ENCODE measurements around the gene PNO1. TPM values are rescaled to one million over a fixed set of nuclear protein-coding genes. Genes with fewer than 3 reads are reported as not detected.
"Not testable (repeated sequence)": the region's sequence is repeated elsewhere in the genome, so short reads cannot be mapped to it uniquely, and the experiment has no call there.

Gene PNO1
- polyA plus RNA-seq (ENCODE audit: insufficient read length in 3 of 3): 10 to 100 TPM; 15.9 to 17.2 (median 16.7) TPM
- long read RNA-seq, donor 1, transcript PNO1-201 (7 exons, 2,286 nt): major isoform, 12 of 13 reads
- long read RNA-seq, donor 1, partial matches to known transcripts: 0 of 13 reads
- long read RNA-seq, donor 1, other reads (novel, unspliced or antisense): 0 of 13 reads
- long read RNA-seq, donor 2, transcript PNO1-201 (7 exons, 2,286 nt): major isoform, 8 of 38 reads
- long read RNA-seq, donor 2, partial matches to known transcripts: 11 of 38 reads
- long read RNA-seq, donor 2, other reads (novel, unspliced or antisense): 19 of 38 reads
- long read RNA-seq, donor 3, transcript PNO1-201 (7 exons, 2,286 nt): major isoform, 9 of 9 reads
- long read RNA-seq, donor 3, partial matches to known transcripts: 0 of 9 reads
- long read RNA-seq, donor 3, other reads (novel, unspliced or antisense): 0 of 9 reads
- long read RNA-seq, donor 4, transcript PNO1-201 (7 exons, 2,286 nt): major isoform, 9 of 14 reads
- long read RNA-seq, donor 4, partial matches to known transcripts: 5 of 14 reads
- long read RNA-seq, donor 4, other reads (novel, unspliced or antisense): 0 of 14 reads
- long read RNA-seq, donor 5, transcript PNO1-201 (7 exons, 2,286 nt): major isoform, 9 of 9 reads
- long read RNA-seq, donor 5, partial matches to known transcripts: 0 of 9 reads
- long read RNA-seq, donor 5, other reads (novel, unspliced or antisense): 0 of 9 reads
- long read RNA-seq, donor 6, transcript PNO1-201 (7 exons, 2,286 nt): major isoform, 7 of 7 reads
- long read RNA-seq, donor 6, partial matches to known transcripts: 0 of 7 reads
- long read RNA-seq, donor 6, other reads (novel, unspliced or antisense): 0 of 7 reads
- long read RNA-seq, donor 7, transcript PNO1-201 (7 exons, 2,286 nt): major isoform, 13 of 23 reads
- long read RNA-seq, donor 7, partial matches to known transcripts: 9 of 23 reads
- long read RNA-seq, donor 7, other reads (novel, unspliced or antisense): 0 of 23 reads
- long read RNA-seq, donor 8, partial matches to known transcripts: 0 of 1 reads
- long read RNA-seq, donor 8, other reads (novel, unspliced or antisense): 0 of 1 reads
- long read RNA-seq, donor 9, transcript PNO1-201 (7 exons, 2,286 nt): major isoform, 8 of 8 reads
- long read RNA-seq, donor 9, partial matches to known transcripts: 0 of 8 reads
- long read RNA-seq, donor 9, other reads (novel, unspliced or antisense): 0 of 8 reads
- long read RNA-seq, donor 10, transcript PNO1-201 (7 exons, 2,286 nt): major isoform, 14 of 16 reads
- long read RNA-seq, donor 10, partial matches to known transcripts: 0 of 16 reads
- long read RNA-seq, donor 10, other reads (novel, unspliced or antisense): 0 of 16 reads
- long read RNA-seq, donor 11, transcript PNO1-201 (7 exons, 2,286 nt): major isoform, 6 of 6 reads
- long read RNA-seq, donor 11, partial matches to known transcripts: 0 of 6 reads
- long read RNA-seq, donor 11, other reads (novel, unspliced or antisense): 0 of 6 reads
- long read RNA-seq, donor 12, transcript PNO1-201 (7 exons, 2,286 nt): major isoform, 14 of 25 reads
- long read RNA-seq, donor 12, partial matches to known transcripts: 9 of 25 reads
- long read RNA-seq, donor 12, other reads (novel, unspliced or antisense): 0 of 25 reads
- long read RNA-seq, donor 13, partial matches to known transcripts: 0 of 4 reads
- long read RNA-seq, donor 13, other reads (novel, unspliced or antisense): 0 of 4 reads
- long read RNA-seq, donor 14: 0 reads
- long read RNA-seq, donor 15, transcript PNO1-201 (7 exons, 2,286 nt): major isoform, 11 of 11 reads
- long read RNA-seq, donor 15, partial matches to known transcripts: 0 of 11 reads
- long read RNA-seq, donor 15, other reads (novel, unspliced or antisense): 0 of 11 reads
- long read RNA-seq, donor 16, transcript PNO1-201 (7 exons, 2,286 nt): major isoform, 9 of 10 reads
- long read RNA-seq, donor 16, partial matches to known transcripts: 0 of 10 reads
- long read RNA-seq, donor 16, other reads (novel, unspliced or antisense): 0 of 10 reads

GRCh38 chr2:68157402-68158133 lies at the start of gene PNO1:
PNO1 (plus strand) TSS chr2:68157888; CDS start chr2:68157935, 47 bp downstream.
- DNase-seq: peak; percentile 97

GRCh38 chr2:68108120-68108519 lies 49.6 kb upstream of the PNO1 start:
- DNase-seq: no peak

- no peak for DNase-seq
Measured at GRCh38 chr2:68110102-68110501, 47.6 kb upstream of the PNO1 start.

GRCh38 chr2:68115965-68116364 lies 41.7 kb upstream of the PNO1 start:
- DNase-seq: no peak

GRCh38 chr2:68117922-68118321 lies 39.8 kb upstream of the PNO1 start:
- DNase-seq: not testable (repeated sequence)

GRCh38 chr2:68118816-68119215 lies 38.9 kb upstream of the PNO1 start:
- DNase-seq: no peak

- no peak for DNase-seq
Measured at GRCh38 chr2:68119504-68119903, 38.2 kb upstream of the PNO1 start.

- peak; percentile 83 for DNase-seq
Measured at GRCh38 chr2:68121873-68122679, 35.6 kb upstream of the PNO1 start.

- no peak for DNase-seq
Measured at GRCh38 chr2:68122680-68122964, 35.1 kb upstream of the PNO1 start.

GRCh38 chr2:68124321-68124720 lies 33.4 kb upstream of the PNO1 start:
- no peak for DNase-seq

- DNase-seq: no peak
Measured at GRCh38 chr2:68125821-68126220, 31.9 kb upstream of the PNO1 start.

- DNase-seq: no peak
Measured at GRCh38 chr2:68126561-68126960, 31.1 kb upstream of the PNO1 start.

- DNase-seq: no peak
Measured at GRCh38 chr2:68127358-68128242, 30.1 kb upstream of the PNO1 start.

- DNase-seq: no peak
Measured at GRCh38 chr2:68134120-68134519, 23.6 kb upstream of the PNO1 start.

- DNase-seq: no peak
Measured at GRCh38 chr2:68134554-68134953, 23.1 kb upstream of the PNO1 start.

GRCh38 chr2:68135448-68136320 lies 22.0 kb upstream of the PNO1 start:
- DNase-seq: no peak

GRCh38 chr2:68141875-68142274 lies 15.8 kb upstream of the PNO1 start:
- no peak for DNase-seq
